Type B pancreatic cell (in vitro differentiated cells): ENCODE results near the gene AKAP13. TPM values are rescaled to one million over a fixed set of nuclear protein-coding genes. Genes with fewer than 3 reads are reported as not detected.

Source experiments
- DNase-seq: peaks from one replicate; pipeline ENCODE4 v3.0.0; 2021; ENCODE audit warnings: mixed read lengths; ENCODE audit not compliant: unreplicated experiment; ENCODE audit errors: extremely low spot score
- H3K27ac Mint-ChIP-seq: 2 replicates; pipeline ENCODE4 v1.8.0; 2021; ENCODE audit warnings: mild to moderate bottlenecking, mixed read lengths
- H3K27me3 Mint-ChIP-seq: 2 replicates; pipeline ENCODE4 v1.8.0; 2021; ENCODE audit warnings: mixed read lengths
- H3K36me3 Mint-ChIP-seq: 2 replicates; pipeline ENCODE4 v1.8.0; 2021; ENCODE audit warnings: mixed read lengths
- H3K4me1 Mint-ChIP-seq: one replicate; pipeline ENCODE4 v1.8.0; 2021; ENCODE audit warnings: mixed read lengths; ENCODE audit not compliant: unreplicated experiment
- H3K4me3 Mint-ChIP-seq: 2 replicates; pipeline ENCODE4 v1.8.0; 2021; ENCODE audit warnings: mild to moderate bottlenecking, mixed read lengths
- H3K9me3 Mint-ChIP-seq: 2 replicates; pipeline ENCODE4 v1.8.0; 2021; ENCODE audit warnings: mixed read lengths
- total RNA-seq: library from RNA; stranded (reverse); gene quantifications from 2 replicates; pipeline ENCODE4 v1.2.1, GENCODE V29; 2021; ENCODE audit warnings: low replicate concordance
- TF ChIP-seq, protein P1 (sequence below): fragments of 200-600 bp; sonication (generic); conservative IDR thresholded peaks from 2 replicates; pipeline ENCODE4 v1.5.0; 2021; ENCODE audit warnings: antibody characterized with exemption, mild to moderate bottlenecking

AKAP13 gene
- total RNA-seq, 1 donor from 2014 or later, result 75.7 TPM

DNA sequence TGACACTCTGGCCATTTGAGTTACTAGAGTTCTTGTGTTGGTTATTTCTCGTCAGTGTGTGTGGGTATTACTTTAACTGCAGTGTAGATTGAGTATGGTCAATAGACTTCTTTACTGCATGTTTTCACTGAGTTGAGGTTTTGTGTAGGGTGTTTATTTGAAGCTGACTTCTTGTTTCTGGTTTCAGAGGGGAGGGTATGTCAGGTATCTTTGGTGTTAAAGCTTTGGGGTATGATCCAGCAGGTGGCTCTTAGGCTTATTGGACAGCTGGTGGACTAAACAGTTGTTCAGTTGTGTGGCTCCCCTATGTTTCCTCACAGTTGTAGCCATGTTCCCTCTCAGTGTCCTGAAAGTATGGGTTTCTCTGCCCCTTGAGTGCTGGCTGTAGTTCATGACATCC is 72.0 kb downstream of the AKAP13 start:
- Mint-ChIP-seq H3K36me3 (peaks cover 37% of the 10 kb centered on the region), H3K4me1 (peaks cover 20% of the 10 kb centered on the region), H3K9me3 (peaks cover 13% of the 10 kb centered on the region), H3K4me3 (no peak overlapping the region), H3K27me3 (no peaks in the 10 kb centered on the region), H3K27ac (no peak overlapping the region)
- no peak for DNase-seq
- TF ChIP-seq, protein P1, sequence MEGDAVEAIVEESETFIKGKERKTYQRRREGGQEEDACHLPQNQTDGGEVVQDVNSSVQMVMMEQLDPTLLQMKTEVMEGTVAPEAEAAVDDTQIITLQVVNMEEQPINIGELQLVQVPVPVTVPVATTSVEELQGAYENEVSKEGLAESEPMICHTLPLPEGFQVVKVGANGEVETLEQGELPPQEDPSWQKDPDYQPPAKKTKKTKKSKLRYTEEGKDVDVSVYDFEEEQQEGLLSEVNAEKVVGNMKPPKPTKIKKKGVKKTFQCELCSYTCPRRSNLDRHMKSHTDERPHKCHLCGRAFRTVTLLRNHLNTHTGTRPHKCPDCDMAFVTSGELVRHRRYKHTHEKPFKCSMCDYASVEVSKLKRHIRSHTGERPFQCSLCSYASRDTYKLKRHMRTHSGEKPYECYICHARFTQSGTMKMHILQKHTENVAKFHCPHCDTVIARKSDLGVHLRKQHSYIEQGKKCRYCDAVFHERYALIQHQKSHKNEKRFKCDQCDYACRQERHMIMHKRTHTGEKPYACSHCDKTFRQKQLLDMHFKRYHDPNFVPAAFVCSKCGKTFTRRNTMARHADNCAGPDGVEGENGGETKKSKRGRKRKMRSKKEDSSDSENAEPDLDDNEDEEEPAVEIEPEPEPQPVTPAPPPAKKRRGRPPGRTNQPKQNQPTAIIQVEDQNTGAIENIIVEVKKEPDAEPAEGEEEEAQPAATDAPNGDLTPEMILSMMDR, result no peak

DNA sequence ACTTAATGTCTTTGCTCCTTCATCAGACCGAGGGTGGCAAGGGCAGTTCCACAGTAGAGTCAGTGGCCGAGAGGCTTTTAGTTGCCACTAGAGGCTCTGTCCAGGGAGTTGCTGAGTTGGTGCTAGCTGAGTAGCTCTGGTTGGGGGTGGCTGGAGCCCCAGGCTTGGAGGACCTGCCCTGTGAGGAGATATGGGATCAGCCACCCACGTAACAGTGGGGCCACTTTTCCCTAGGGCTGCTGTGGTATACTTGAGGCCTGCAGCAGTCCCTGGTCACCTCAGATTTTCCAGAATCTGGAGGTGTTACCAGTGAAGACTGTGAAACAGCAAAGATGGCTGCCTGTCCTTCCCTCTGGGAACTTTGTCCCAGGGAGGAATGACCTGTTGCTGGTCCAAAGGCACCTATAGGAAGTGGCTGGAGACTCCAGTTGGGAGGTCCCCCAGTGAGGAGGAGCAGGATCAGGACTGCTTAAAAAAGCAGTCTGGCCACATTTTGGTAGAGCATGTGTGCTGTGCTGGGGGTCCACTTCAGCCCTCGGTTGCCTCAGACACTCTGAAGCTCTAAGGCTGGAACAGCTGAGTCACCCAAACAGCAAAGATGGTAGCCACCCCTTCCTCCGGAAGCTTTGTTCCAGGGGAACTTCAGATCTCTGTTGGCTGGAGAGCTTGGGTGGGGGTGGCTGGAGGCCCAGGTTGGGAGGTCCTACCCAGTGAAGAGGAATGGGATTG is 72.9 kb downstream of the AKAP13 start:
- H3K36me3 Mint-ChIP-seq, result peaks cover 31% of the 10 kb centered on the region
- no peak for DNase-seq
- peaks cover 15% of the 10 kb centered on the region for H3K9me3 Mint-ChIP-seq
- no peaks in the 10 kb centered on the region for H3K27me3 Mint-ChIP-seq
- H3K4me1 Mint-ChIP-seq, result peaks cover 21% of the 10 kb centered on the region
- TF ChIP-seq, protein P1, result no peak
- H3K4me3 Mint-ChIP-seq, result no peak overlapping the region
- H3K27ac Mint-ChIP-seq, result no peak overlapping the region

DNA sequence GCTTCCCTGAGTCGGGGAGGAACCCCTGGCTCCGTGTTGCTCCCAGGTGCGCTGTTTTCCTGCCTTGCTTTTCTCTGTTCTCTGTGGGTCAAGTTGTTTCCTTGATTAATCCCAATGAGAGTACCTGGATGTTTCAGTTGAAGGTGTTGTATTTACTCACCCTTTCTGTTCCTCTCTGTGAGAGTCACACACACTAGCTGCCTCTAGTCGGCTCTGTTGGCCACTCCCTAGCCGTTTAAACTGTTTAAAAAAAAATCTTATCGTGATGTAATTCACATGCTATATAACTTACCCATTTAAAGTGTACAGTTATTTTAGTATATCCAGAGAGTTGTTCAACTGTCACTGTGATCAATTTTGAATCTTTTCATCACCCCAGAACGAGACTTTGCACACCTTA is 74.0 kb downstream of the AKAP13 start:
- H3K36me3 Mint-ChIP-seq, result peaks cover 28% of the 10 kb centered on the region
- TF ChIP-seq, protein P1, result no peak
- H3K27me3 Mint-ChIP-seq, result no peaks in the 10 kb centered on the region
- peak overlapping the region; percentile 20 for H3K27ac Mint-ChIP-seq
- no peak overlapping the region for H3K4me3 Mint-ChIP-seq
- no peak for DNase-seq
- H3K9me3 Mint-ChIP-seq, result peaks cover 11% of the 10 kb centered on the region
- H3K4me1 Mint-ChIP-seq, result peaks cover 24% of the 10 kb centered on the region

DNA sequence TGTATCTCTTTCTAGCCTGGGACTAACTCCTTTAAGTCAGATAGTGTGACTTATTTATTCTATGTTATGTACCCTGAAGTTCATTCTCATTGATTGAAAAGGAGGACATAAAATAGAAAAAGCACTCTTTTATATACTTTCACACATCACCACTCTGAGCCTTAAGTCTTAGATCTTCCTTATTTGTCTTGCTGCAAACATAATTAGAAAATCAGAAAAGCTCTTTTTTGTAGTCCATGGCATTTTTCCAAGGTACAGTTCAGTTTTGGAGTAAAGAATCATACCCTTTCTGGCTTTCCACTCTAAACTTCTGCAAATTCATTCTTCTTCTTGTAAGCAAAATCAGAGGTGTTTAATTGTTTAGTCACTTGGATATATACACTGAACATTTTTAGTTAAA is 75.5 kb downstream of the AKAP13 start:
- Mint-ChIP-seq H3K9me3 (peaks cover 10% of the 10 kb centered on the region), H3K4me1 (peaks cover 37% of the 10 kb centered on the region), H3K4me3 (no peak overlapping the region), H3K36me3 (peaks cover 14% of the 10 kb centered on the region), H3K27me3 (no peaks in the 10 kb centered on the region), H3K27ac (no peak overlapping the region)
- TF ChIP-seq, protein P1, result no peak
- no peak for DNase-seq

DNA sequence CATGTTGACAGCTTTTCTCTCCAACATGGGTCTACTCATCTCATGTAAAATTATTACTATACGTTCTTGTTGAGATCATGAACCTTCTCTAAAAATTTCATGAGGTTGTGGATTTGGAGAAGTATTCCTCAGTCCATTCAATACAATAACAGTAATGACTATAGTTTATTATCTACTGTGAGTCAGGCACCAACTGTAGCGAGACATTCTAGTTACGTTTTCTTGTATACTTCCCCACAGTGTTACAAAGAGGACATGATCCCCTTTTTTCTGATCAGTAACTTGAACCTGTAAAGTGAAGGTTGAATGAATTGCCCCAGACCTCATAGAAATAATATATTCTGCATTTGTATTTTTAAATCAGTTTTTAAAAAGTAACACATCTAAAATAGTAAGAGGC is 76.4 kb downstream of the AKAP13 start:
- TF ChIP-seq, protein P1, result no peak
- Mint-ChIP-seq H3K27ac (no peak overlapping the region), H3K4me3 (no peak overlapping the region), H3K9me3 (peaks cover 10% of the 10 kb centered on the region), H3K4me1 (peaks cover 42% of the 10 kb centered on the region), H3K36me3 (peaks cover 11% of the 10 kb centered on the region), H3K27me3 (no peaks in the 10 kb centered on the region)
- DNase-seq, result no peak
